ENCODE measurements around the gene DENND1C. TPM values are rescaled to one million over a fixed set of nuclear protein-coding genes. Genes with fewer than 3 reads are reported as not detected.

DENND1C gene
- total and polyA plus RNA-seq, 9 of the 15 experiments (the other 6 are each of a cell fraction or from before 2014, with no cell fraction given) = 0.03 to 1.2 (median 0.32) TPM; not detected in 1

- TF ChIP-seq RBM22 (IDR thresholded peaks at IDR 0.05; ENCODE audit: low read depth, low read length, poor library complexity, severe bottlenecking) (no peak), E2F8 (IDR thresholded peaks at IDR 0.05; ENCODE audit: low read depth, partially characterized antibody) (no peak), RBM15 (IDR thresholded peaks at IDR 0.05; ENCODE audit: insufficient read depth, low read length) (no peak), RAD21 (CRISPR knock-in tag; conservative IDR thresholded peaks at IDR 0.05 in 1 of 2, IDR thresholded peaks at IDR 0.05 in 1 of 2) (peak; percentile 56 to 80), CBX3 (IDR thresholded peaks at IDR 0.05; ENCODE audit: borderline replicate concordance in 1 of 2, low read length in 2 of 2) (no peak), HDAC8 (tag; IDR thresholded peaks at IDR 0.05) (no peak), MLX (CRISPR knock-in tag; conservative IDR thresholded peaks at IDR 0.05) (no peak), ZBTB34 (CRISPR knock-in tag; IDR thresholded peaks at IDR 0.05) (no peak), EWSR1 (IDR thresholded peaks at IDR 0.05; ENCODE audit: borderline replicate concordance, low read depth, partially characterized antibody) (no peak), KLF16 (IDR thresholded peaks at IDR 0.05) (no peak), LEF1 (IDR thresholded peaks at IDR 0.05) (no peak), MBD1 (CRISPR knock-in tag; IDR thresholded peaks at IDR 0.05) (no peak), NELFE (IDR thresholded peaks at IDR 0.05; ENCODE audit: insufficient read depth, insufficient read length) (no peak), FOXM1 (IDR thresholded peaks at IDR 0.05; ENCODE audit: low read depth) (no peak), FOXM1 (CRISPR knock-in tag; IDR thresholded peaks at IDR 0.05; ENCODE audit: low read depth) (no peak), MTA2 (IDR thresholded peaks at IDR 0.05; ENCODE audit: low read depth) (no peak), ZBTB7A (IDR thresholded peaks at IDR 0.05; ENCODE audit: borderline replicate concordance, control insufficient read depth, low read depth, low read length) (0 out of 2 replicates have a peak, but pooled peaks have one; percentile 40), POLR2B (IDR thresholded peaks at IDR 0.05; ENCODE audit: low read depth, partially characterized antibody) (no peak), ZNF589 (CRISPR knock-in tag; IDR thresholded peaks at IDR 0.05; ENCODE audit: low read depth) (no peak), ILF3 (IDR thresholded peaks at IDR 0.05; ENCODE audit: borderline replicate concordance) (no peak), MEF2A (IDR thresholded peaks at IDR 0.05; ENCODE audit: control insufficient read depth, low read depth, low read length) (no peak)
These were observed at the start of gene DENND1C (continued) for GRCh38 chr19:6481541-6482342.

Data from K562 (cell line).